Spleen (tissue), 13 donors: ENCODE measurements around the gene OR2B2. TPM values are rescaled to one million over a fixed set of nuclear protein-coding genes. Genes with fewer than 3 reads are reported as not detected.

ENCODE experiments used
- DNase-seq: peaks from one replicate; pipeline ENCODE4 v3.0.0-alpha.2; 2020
- H3K27ac ChIP-seq, 8 donors: fragments of 200-600 bp; sonication (generic) in 7 of 8; 1 replicate in 4 of 8; 2 replicates in 4 of 8; pipeline versions ENCODE4 v1.5.0 to v1.8.0; 2016 to 2021; ENCODE audit warnings: inconsistent platforms in 4 of 8, mild to moderate bottlenecking in 4 of 8, moderate library complexity in 1 of 8
- H3K27me3 ChIP-seq, 7 donors: fragments of 200-600 bp; sonication (generic) in 6 of 7; replicated peaks in 1 of 7; 1 replicate in 4 of 7; 2 replicates in 3 of 7; pipeline versions ENCODE4 v1.5.0 to v1.8.0; 2016 to 2021; ENCODE audit warnings: inconsistent platforms in 3 of 7, mild to moderate bottlenecking in 1 of 7
- H3K36me3 ChIP-seq, 6 donors: fragments of 200-600 bp; sonication (generic) in 5 of 6; 1 replicate in 4 of 6; 2 replicates in 2 of 6; pipeline versions ENCODE4 v1.5.0 to v1.8.0; 2016 to 2021; ENCODE audit warnings: inconsistent platforms in 2 of 6
- H3K4me1 ChIP-seq, 6 donors: fragments of 200-600 bp; sonication (generic) in 5 of 6; 1 replicate in 3 of 6; 2 replicates in 3 of 6; pipeline versions ENCODE4 v1.5.0 to v1.8.0; 2016 to 2021; ENCODE audit warnings: inconsistent platforms in 3 of 6
- H3K4me3 ChIP-seq, 8 donors: fragments of 200-600 bp; sonication (generic) in 7 of 8; 1 replicate in 4 of 8; 2 replicates in 4 of 8; pipeline versions ENCODE4 v1.5.0 to v1.8.0; 2016 to 2021; ENCODE audit warnings: inconsistent platforms in 4 of 8, mild to moderate bottlenecking in 4 of 8, moderate library complexity in 2 of 8
- H3K9me3 ChIP-seq, 8 donors: fragments of 200-600 bp; sonication (generic) in 7 of 8; 1 replicate in 4 of 8; 2 replicates in 4 of 8; pipeline versions ENCODE4 v1.5.0 to v1.8.0; 2016 to 2021; ENCODE audit warnings: inconsistent platforms in 4 of 8
- CTCF ChIP-seq, 11 experiments: fragments of 200-600 bp in 7 of 11; fragments of 450-650 bp in 4 of 11; sonication (generic) in 4 of 11; IDR thresholded peaks in 8 of 11; conservative IDR thresholded peaks in 3 of 11; 1 replicate in 7 of 11; 2 replicates in 4 of 11; pipeline versions ENCODE4 v1.4.0 to v1.8.0; 2016 to 2021; ENCODE audit warnings: antibody characterized with exemption in 11 of 11, inconsistent platforms in 4 of 11, mild to moderate bottlenecking in 1 of 11
- POLR2A ChIP-seq, 3 donors: fragments of 450-650 bp; IDR thresholded peaks; one replicate each; pipeline ENCODE4 v1.5.1; 2017; ENCODE audit warnings: antibody characterized with exemption in 3 of 3, mild to moderate bottlenecking in 1 of 3
- POLR2AphosphoS5 ChIP-seq, 3 donors: sonication (generic); formaldehyde crosslinking; IDR thresholded peaks; one replicate each; pipeline ENCODE4 v1.5.1; 2017; ENCODE audit warnings: antibody characterized with exemption in 3 of 3
- WGBS, 5 donors: extraction: QIAGEN DNeasy Blood & Tissue Kit in 3 of 5; methylation state at CpG; one replicate each; pipeline versions ENCODE4 v1.1.5 to v1.1.7; 2013 to 2018; 5-methylcytosine and 5-hydroxymethylcytosine counted together
- intact Hi-C: fragments of 100-400 bp; cut with DNase I; formaldehyde crosslinking; loops from one replicate; pipeline ENCODE4 v1.15.0; 2023; ENCODE audit warnings: low total_unique reads
- long read RNA-seq, 2 donors: transcript quantifications; one replicate each; lab custom pipeline, GENCODE V29; 2026
- polyA plus RNA-seq, 3 donors: library from polyadenylated mRNA; stranded (reverse); fragments of 200-250 nt; gene quantifications; one replicate each; pipeline ENCODE4 v1.2.1, GENCODE V29; 2013
- total RNA-seq, 7 donors: library from RNA; depleted of rRNA in 3 of 7; stranded (reverse); fragments of >200 nt in 3 of 7; fragmentation: NEBNext Ultra II Directional in 4 of 7; extraction: Animal tissue kit (Norgen Biotek cat#: 25700) in 4 of 7; gene quantifications; one replicate each; pipeline versions ENCODE4 v1.1.0 to v1.2.1, GENCODE V29; 2016 to 2021
- donor health status: healthy with polysubstance abuse.
- donor health status: DM: no; HTN: no; CAD: no; lungs with moderate emphysema.
- donor health status: DM: no; HTN: no; CAD: no.
- donor health status: Bipolar disorder and iron deficiency.
- donor health status: healthy.
- donor health status: DM: no; HTN: no; CAD: no.
- donor health status: DM: yes; HTN: yes; CAD: no.

Gene OR2B2
- not detected for total RNA-seq
- polyA plus RNA-seq = not detected
- long read RNA-seq, donor 1 = 0 reads
- long read RNA-seq, donor 2 = 0 reads

DNA sequence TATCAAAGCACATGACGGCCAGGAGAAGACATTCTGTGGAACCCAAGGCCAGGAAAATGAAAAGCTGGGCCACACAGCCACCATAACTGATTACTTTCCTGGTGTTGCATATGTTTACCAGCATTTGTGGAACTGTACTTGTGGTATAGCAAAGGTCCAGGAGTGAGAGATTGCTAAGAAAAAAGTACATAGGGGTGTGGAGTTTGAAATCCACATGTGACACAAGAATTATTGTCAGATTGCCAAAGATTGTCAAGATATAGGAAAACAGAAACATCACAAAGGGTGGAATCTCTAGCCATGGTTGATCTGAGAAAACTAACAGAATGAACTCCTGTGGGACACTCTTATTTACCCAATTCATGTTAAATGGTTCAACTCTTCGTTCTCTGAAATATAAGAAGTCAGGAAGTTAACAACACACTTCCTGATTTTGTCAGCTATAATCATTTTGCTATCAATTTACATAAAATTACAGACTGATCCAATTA, at the start of gene OR2B2:
TSS of gene OR2B2 (minus strand) at position 441 of the 491 bp plus-strand sequence. CDS start at position 364, 77 bp downstream.
- no peak within 1 kb of the TSS for H3K27ac ChIP-seq
- no peaks in the 10 kb centered on the region for H3K9me3 ChIP-seq
- no peak within 1 kb of the TSS for H3K4me3 ChIP-seq
- no peaks in the 10 kb centered on the region for H3K36me3 ChIP-seq
- WGBS, 5 donors = 43 to 76% (median 51%) methylated on average over 2 of the region's 2 CpGs
- no peak for DNase-seq
- TF ChIP-seq POLR2A (IDR thresholded peaks at IDR 0.05) (no peak), POLR2AphosphoS5 (IDR thresholded peaks at IDR 0.05) (no peak), CTCF (IDR thresholded peaks at IDR 0.05 in 8 of 11, conservative IDR thresholded peaks at IDR 0.05 in 3 of 11) (no peak)
- H3K27me3 ChIP-seq = no peaks in the 10 kb centered on the region
- intact Hi-C loops = no loop called here
- no peaks in the 10 kb centered on the region for H3K4me1 ChIP-seq

GRCh38 chr6:27957516-27957915, 45.3 kb upstream of the OR2B2 start:
- H3K9me3 ChIP-seq = no peaks in the 10 kb centered on the region
- intact Hi-C loops = no loop called here
- no peaks in the 10 kb centered on the region for H3K36me3 ChIP-seq
- peaks cover 0 to 26% (median 3%) of the 10 kb centered on the region in 7 donors for H3K27me3 ChIP-seq
- 66 to 76% (median 71%) methylated on average over 4 of the region's 4 CpGs for WGBS, 5 donors
- no peak overlapping the region for H3K27ac ChIP-seq
- no peak overlapping the region for H3K4me3 ChIP-seq
- no peak for DNase-seq
- TF ChIP-seq POLR2AphosphoS5 (IDR thresholded peaks at IDR 0.05) (no peak), CTCF (IDR thresholded peaks at IDR 0.05 in 8 of 11, conservative IDR thresholded peaks at IDR 0.05 in 3 of 11) (no peak), POLR2A (IDR thresholded peaks at IDR 0.05) (no peak)
- no peaks in the 10 kb centered on the region for H3K4me1 ChIP-seq

DNA sequence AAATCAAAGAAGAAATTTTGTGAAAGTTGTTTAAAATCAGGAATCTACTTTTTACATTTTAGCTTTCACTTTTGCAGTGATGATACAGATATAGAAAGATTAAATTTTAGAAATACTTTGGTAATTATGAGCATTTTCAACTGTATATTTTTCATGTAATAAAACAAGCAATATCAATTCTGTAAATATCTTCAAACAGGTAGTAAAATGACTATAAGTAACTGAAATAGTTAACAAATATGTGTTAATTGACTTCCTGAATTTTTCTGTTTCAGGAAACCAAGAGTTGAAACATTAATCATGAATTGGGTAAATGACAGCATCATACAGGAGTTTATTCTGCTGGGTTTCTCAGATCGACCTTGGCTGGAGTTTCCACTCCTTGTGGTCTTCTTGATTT, 44.7 kb upstream of the OR2B2 start, which contains the start of gene OR2B6:
TSS of gene OR2B6 (plus strand) at position 301 of the 400 bp plus-strand sequence. CDS start at position 301, 0 bp downstream.
- H3K4me1 ChIP-seq = no peaks in the 10 kb centered on the region
- H3K27me3 ChIP-seq = peaks cover 0 to 32% (median 3%) of the 10 kb centered on the region in 7 donors
- TF ChIP-seq CTCF (IDR thresholded peaks at IDR 0.05 in 8 of 11, conservative IDR thresholded peaks at IDR 0.05 in 3 of 11) = no peak
- DNase-seq = no peak
- H3K27ac ChIP-seq = no peak within 1 kb of the TSS
- intact Hi-C loops = no loop called here
- no peak within 1 kb of the TSS for H3K4me3 ChIP-seq
- WGBS, 5 donors = 4 to 13% (median 6%) methylated on average over 1 of the region's 1 CpG
- H3K36me3 ChIP-seq = no peaks in the 10 kb centered on the region
- no peaks in the 10 kb centered on the region for H3K9me3 ChIP-seq

DNA sequence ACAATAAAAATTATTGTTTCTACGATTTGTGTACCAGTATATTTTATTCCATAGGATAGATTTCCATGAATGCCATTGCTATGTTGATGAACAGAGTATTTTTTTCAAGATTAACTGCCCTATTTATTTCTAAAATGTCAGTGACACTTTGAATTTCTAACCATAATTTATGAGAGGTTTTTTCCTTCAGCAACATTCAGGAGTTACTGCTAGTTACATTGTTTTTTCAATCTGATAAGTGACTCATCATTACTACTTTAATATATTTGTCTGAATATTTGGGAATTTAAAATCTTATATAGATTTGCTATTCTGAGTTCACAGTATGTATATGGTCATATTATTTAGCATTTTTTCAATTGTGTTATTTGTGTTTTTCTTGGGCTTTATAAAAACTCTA, 38.8 kb upstream of the OR2B2 start:
- no peak for DNase-seq
- Histone ChIP-seq H3K4me1 (no peaks in the 10 kb centered on the region), H3K9me3 (peaks cover 0 to 20% (median 4%) of the 10 kb centered on the region in 8 donors), H3K4me3 (no peak overlapping the region), H3K27me3 (peaks cover 0 to 27% (median 6%) of the 10 kb centered on the region in 7 donors), H3K36me3 (no peaks in the 10 kb centered on the region), H3K27ac (no peak overlapping the region)
- WGBS, 5 donors = 38 to 62% (median 45%) methylated on average over 1 of the region's 1 CpG
- intact Hi-C loops = no loop called here
- no peak for TF ChIP-seq CTCF (IDR thresholded peaks at IDR 0.05 in 8 of 11, conservative IDR thresholded peaks at IDR 0.05 in 3 of 11)
- no peak for TF ChIP-seq POLR2A (IDR thresholded peaks at IDR 0.05)
- TF ChIP-seq POLR2AphosphoS5 (IDR thresholded peaks at IDR 0.05) = no peak
